H1 (cell line): ENCODE results near the gene MYRF.

Source experiments
- POLR2AphosphoS5 ChIP-seq: IDR thresholded peaks from 2 replicates; pipeline ENCODE4 v1.6.1; 2011; ENCODE audit warnings: low read depth, low read length
- RNF2 ChIP-seq: fragments of 200-900, 300-1000 bp; sonication (generic); IDR thresholded peaks from 2 replicates; pipeline ENCODE4 v1.7.1; 2016; ENCODE audit warnings: borderline replicate concordance, low read depth, mild to moderate bottlenecking, antibody characterized with exemption, low read length; ENCODE audit not compliant: poor library complexity, severe bottlenecking; ENCODE audit errors: missing control alignments
- TF ChIP-seq, protein P1 (sequence below), 3 experiments: IDR thresholded peaks; 1 replicate in 2 of 3; 2 replicates in 1 of 3; pipeline versions ENCODE4 v1.5.1 to v1.6.1; 2011; ENCODE audit warnings: low read length in 3 of 3, mild to moderate bottlenecking in 3 of 3, inconsistent platforms in 2 of 3, low read depth in 1 of 3, moderate library complexity in 1 of 3; ENCODE audit not compliant: insufficient read depth in 1 of 3; ENCODE audit errors: control extremely low read depth in 1 of 3
- TF ChIP-seq, protein P2 (sequence below): fragments of 300-600 bp; sonication (generic); IDR thresholded peaks from 2 replicates; pipeline ENCODE4 v1.7.1; 2012; ENCODE audit warnings: low read length, moderate library complexity, mild to moderate bottlenecking, inconsistent platforms; ENCODE audit not compliant: insufficient replicate concordance

DNA sequence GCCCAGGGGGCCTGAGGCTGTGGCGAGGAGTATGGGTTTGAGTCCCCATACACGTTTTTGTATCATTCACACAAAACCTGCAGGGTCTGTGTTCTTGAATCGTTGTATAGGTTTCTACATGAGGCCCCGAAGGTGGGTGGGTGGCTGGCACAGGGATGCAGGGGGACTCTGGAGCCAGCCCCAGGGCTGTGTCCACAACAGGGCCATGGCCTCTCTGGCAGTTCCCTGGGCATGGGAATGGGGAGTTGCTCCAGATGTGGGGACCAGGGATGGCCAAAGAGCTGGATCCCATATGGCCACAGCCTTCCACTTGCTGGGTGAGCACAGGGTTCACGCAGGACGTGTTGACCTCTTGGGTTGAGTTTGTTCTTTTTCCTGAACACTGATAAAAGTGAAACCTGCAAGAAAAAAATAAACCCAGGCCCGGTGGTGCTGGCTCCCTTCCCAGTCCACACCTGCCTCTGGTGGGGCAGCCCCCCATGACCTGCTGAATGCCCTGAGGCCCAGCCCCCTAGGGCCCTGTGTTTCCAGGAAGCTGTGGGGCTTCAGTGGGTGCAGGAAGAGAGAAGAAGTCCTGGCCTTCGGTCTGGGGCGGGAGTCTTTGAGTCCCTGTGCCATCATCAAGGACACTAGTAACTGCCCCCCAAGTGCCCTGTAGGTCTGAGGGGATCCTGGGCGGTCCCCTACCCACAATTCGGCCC is 16.1 kb downstream of the MYRF start:
- TF ChIP-seq, protein P1, sequence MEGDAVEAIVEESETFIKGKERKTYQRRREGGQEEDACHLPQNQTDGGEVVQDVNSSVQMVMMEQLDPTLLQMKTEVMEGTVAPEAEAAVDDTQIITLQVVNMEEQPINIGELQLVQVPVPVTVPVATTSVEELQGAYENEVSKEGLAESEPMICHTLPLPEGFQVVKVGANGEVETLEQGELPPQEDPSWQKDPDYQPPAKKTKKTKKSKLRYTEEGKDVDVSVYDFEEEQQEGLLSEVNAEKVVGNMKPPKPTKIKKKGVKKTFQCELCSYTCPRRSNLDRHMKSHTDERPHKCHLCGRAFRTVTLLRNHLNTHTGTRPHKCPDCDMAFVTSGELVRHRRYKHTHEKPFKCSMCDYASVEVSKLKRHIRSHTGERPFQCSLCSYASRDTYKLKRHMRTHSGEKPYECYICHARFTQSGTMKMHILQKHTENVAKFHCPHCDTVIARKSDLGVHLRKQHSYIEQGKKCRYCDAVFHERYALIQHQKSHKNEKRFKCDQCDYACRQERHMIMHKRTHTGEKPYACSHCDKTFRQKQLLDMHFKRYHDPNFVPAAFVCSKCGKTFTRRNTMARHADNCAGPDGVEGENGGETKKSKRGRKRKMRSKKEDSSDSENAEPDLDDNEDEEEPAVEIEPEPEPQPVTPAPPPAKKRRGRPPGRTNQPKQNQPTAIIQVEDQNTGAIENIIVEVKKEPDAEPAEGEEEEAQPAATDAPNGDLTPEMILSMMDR (IDR thresholded peaks at IDR 0.05; ENCODE audit: control extremely low read depth in 1 of 3, insufficient read depth in 1 of 3, low read depth in 1 of 3, low read length in 3 of 3), result no peak
- TF ChIP-seq POLR2AphosphoS5 (no peak), RNF2 (no peak)
- TF ChIP-seq, protein P2, sequence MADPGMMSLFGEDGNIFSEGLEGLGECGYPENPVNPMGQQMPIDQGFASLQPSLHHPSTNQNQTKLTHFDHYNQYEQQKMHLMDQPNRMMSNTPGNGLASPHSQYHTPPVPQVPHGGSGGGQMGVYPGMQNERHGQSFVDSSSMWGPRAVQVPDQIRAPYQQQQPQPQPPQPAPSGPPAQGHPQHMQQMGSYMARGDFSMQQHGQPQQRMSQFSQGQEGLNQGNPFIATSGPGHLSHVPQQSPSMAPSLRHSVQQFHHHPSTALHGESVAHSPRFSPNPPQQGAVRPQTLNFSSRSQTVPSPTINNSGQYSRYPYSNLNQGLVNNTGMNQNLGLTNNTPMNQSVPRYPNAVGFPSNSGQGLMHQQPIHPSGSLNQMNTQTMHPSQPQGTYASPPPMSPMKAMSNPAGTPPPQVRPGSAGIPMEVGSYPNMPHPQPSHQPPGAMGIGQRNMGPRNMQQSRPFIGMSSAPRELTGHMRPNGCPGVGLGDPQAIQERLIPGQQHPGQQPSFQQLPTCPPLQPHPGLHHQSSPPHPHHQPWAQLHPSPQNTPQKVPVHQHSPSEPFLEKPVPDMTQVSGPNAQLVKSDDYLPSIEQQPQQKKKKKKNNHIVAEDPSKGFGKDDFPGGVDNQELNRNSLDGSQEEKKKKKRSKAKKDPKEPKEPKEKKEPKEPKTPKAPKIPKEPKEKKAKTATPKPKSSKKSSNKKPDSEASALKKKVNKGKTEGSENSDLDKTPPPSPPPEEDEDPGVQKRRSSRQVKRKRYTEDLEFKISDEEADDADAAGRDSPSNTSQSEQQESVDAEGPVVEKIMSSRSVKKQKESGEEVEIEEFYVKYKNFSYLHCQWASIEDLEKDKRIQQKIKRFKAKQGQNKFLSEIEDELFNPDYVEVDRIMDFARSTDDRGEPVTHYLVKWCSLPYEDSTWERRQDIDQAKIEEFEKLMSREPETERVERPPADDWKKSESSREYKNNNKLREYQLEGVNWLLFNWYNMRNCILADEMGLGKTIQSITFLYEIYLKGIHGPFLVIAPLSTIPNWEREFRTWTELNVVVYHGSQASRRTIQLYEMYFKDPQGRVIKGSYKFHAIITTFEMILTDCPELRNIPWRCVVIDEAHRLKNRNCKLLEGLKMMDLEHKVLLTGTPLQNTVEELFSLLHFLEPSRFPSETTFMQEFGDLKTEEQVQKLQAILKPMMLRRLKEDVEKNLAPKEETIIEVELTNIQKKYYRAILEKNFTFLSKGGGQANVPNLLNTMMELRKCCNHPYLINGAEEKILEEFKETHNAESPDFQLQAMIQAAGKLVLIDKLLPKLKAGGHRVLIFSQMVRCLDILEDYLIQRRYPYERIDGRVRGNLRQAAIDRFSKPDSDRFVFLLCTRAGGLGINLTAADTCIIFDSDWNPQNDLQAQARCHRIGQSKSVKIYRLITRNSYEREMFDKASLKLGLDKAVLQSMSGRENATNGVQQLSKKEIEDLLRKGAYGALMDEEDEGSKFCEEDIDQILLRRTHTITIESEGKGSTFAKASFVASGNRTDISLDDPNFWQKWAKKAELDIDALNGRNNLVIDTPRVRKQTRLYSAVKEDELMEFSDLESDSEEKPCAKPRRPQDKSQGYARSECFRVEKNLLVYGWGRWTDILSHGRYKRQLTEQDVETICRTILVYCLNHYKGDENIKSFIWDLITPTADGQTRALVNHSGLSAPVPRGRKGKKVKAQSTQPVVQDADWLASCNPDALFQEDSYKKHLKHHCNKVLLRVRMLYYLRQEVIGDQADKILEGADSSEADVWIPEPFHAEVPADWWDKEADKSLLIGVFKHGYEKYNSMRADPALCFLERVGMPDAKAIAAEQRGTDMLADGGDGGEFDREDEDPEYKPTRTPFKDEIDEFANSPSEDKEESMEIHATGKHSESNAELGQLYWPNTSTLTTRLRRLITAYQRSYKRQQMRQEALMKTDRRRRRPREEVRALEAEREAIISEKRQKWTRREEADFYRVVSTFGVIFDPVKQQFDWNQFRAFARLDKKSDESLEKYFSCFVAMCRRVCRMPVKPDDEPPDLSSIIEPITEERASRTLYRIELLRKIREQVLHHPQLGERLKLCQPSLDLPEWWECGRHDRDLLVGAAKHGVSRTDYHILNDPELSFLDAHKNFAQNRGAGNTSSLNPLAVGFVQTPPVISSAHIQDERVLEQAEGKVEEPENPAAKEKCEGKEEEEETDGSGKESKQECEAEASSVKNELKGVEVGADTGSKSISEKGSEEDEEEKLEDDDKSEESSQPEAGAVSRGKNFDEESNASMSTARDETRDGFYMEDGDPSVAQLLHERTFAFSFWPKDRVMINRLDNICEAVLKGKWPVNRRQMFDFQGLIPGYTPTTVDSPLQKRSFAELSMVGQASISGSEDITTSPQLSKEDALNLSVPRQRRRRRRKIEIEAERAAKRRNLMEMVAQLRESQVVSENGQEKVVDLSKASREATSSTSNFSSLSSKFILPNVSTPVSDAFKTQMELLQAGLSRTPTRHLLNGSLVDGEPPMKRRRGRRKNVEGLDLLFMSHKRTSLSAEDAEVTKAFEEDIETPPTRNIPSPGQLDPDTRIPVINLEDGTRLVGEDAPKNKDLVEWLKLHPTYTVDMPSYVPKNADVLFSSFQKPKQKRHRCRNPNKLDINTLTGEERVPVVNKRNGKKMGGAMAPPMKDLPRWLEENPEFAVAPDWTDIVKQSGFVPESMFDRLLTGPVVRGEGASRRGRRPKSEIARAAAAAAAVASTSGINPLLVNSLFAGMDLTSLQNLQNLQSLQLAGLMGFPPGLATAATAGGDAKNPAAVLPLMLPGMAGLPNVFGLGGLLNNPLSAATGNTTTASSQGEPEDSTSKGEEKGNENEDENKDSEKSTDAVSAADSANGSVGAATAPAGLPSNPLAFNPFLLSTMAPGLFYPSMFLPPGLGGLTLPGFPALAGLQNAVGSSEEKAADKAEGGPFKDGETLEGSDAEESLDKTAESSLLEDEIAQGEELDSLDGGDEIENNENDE, result no peak
